MCF 10A (cell line): Measurements from ENCODE around the gene TCAF2. TPM values are rescaled to one million over a fixed set of nuclear protein-coding genes. Genes with fewer than 3 reads are reported as not detected.
"Not testable (repeated sequence)": the region's sequence is repeated elsewhere in the genome, so short reads cannot be mapped to it uniquely, and the experiment has no call there.

ENCODE experiments used
- BruUV-seq: library from RNA; stranded (reverse); fragments of 400-500 nt; replicated peaks from 2 replicates; lab custom pipeline; 2021; lab: Mats Ljungman, UMichigan
- CTCF ChIA-PET: fragments of 300-600 bp; sonication (Branson Sonifier 250); formaldehyde crosslinking; extraction: SDS; loops from one replicate; lab custom pipeline; 2021; ENCODE audit warnings: antibody characterized with exemption, inconsistent platforms; lab: Yijun Ruan, JAX
- POLR2A ChIA-PET: fragments of 300-600, 350-650 bp; sonication (Branson Sonifier 250); formaldehyde crosslinking; extraction: SDS; loops from one replicate; lab custom pipeline; 2020; ENCODE audit warnings: antibody characterized with exemption, inconsistent platforms; lab: Yijun Ruan, JAX
- DNase-seq: peaks from one replicate; pipeline ENCODE4 v3.0.0-alpha.2; 2018; ENCODE audit not compliant: unreplicated experiment
- H3K27ac Mint-ChIP-seq: one replicate; pipeline ENCODE4 v1.8.0; 2022; ENCODE audit warnings: mild to moderate bottlenecking, low read depth, mixed read lengths; ENCODE audit not compliant: unreplicated experiment
- H3K27me3 Mint-ChIP-seq: one replicate; pipeline ENCODE4 v1.8.0; 2022; ENCODE audit warnings: mixed read lengths; ENCODE audit not compliant: insufficient read depth, unreplicated experiment
- H3K36me3 Mint-ChIP-seq: one replicate; pipeline ENCODE4 v1.8.0; 2022; ENCODE audit warnings: mild to moderate bottlenecking, moderate library complexity, mixed read lengths; ENCODE audit not compliant: insufficient read depth, unreplicated experiment
- H3K4me1 Mint-ChIP-seq: one replicate; pipeline ENCODE4 v1.8.0; 2022; ENCODE audit warnings: mixed read lengths; ENCODE audit not compliant: insufficient read depth, unreplicated experiment
- H3K4me3 Mint-ChIP-seq: one replicate; pipeline ENCODE4 v1.8.0; 2022; ENCODE audit warnings: mild to moderate bottlenecking, moderate library complexity, mixed read lengths; ENCODE audit not compliant: unreplicated experiment
- H3K9me3 Mint-ChIP-seq: one replicate; pipeline ENCODE4 v1.8.0; 2022; ENCODE audit warnings: mixed read lengths; ENCODE audit not compliant: unreplicated experiment
- intact Hi-C: fragments of 100-400 bp; cut with micrococcal nuclease; formaldehyde crosslinking; loops from 2 replicates; pipeline ENCODE4 v1.14.1; 2022
- total RNA-seq: library from RNA; stranded (reverse); gene quantifications from 2 replicates; pipeline ENCODE4 v1.2.3, GENCODE V29; 2022

Gene TCAF2
- total RNA-seq, 1 experiment from 2014 or later, result 0.70 TPM

- CTCF ChIA-PET, BruUV-seq, H3K36me3 Mint-ChIP-seq, DNase-seq, H3K4me1 Mint-ChIP-seq, H3K27ac Mint-ChIP-seq, H3K4me3 Mint-ChIP-seq, intact Hi-C loops, H3K9me3 Mint-ChIP-seq, H3K27me3 Mint-ChIP-seq, POLR2A ChIA-PET: not testable (repeated sequence)
Measured at GRCh38 chr7:143646598-143646997, 25.8 kb downstream of the TCAF2 start.

GRCh38 chr7:143649902-143650301, 29.1 kb downstream of the TCAF2 start:
- POLR2A ChIA-PET, DNase-seq, H3K27me3 Mint-ChIP-seq, CTCF ChIA-PET, H3K27ac Mint-ChIP-seq, H3K4me1 Mint-ChIP-seq, H3K36me3 Mint-ChIP-seq, BruUV-seq, intact Hi-C loops, H3K9me3 Mint-ChIP-seq, H3K4me3 Mint-ChIP-seq: not testable (repeated sequence)

- H3K4me1 Mint-ChIP-seq, H3K4me3 Mint-ChIP-seq, CTCF ChIA-PET, H3K27ac Mint-ChIP-seq, H3K27me3 Mint-ChIP-seq, intact Hi-C loops, DNase-seq, POLR2A ChIA-PET, BruUV-seq, H3K36me3 Mint-ChIP-seq, H3K9me3 Mint-ChIP-seq: not testable (repeated sequence)
Measured at GRCh38 chr7:143650447-143650846, 29.7 kb downstream of the TCAF2 start.

Other genes with a start within 250 kb of the TCAF2 start
- 168 and 260 TPM in 2 replicates for gene ZYX, start 239.6 kb upstream of the TCAF2 start, total RNA-seq
- 0.89 and 1.2 TPM in 2 replicates for gene EPHA1, start 212.1 kb upstream of the TCAF2 start, total RNA-seq
- not detected in 2 replicates for gene TAS2R60, start 177.5 kb upstream of the TCAF2 start, total RNA-seq
- not detected in 2 replicates for gene TAS2R41, start 143.1 kb upstream of the TCAF2 start, total RNA-seq
- gene CTAGE15, start 49.2 kb upstream of the TCAF2 start, total RNA-seq, result 2.8 and 4.2 TPM in 2 replicates
- gene CTAGE6, start 136.7 kb downstream of the TCAF2 start, total RNA-seq, result not detected in 2 replicates